ENCODE results near the gene TMEM185B. TPM values are rescaled to one million over a fixed set of nuclear protein-coding genes. Genes with fewer than 3 reads are reported as not detected.

The TMEM185B gene
- polyA plus RNA-seq, 1 of the 3 experiments (the other 2 are of a cell fraction): 36.0 TPM

DNA sequence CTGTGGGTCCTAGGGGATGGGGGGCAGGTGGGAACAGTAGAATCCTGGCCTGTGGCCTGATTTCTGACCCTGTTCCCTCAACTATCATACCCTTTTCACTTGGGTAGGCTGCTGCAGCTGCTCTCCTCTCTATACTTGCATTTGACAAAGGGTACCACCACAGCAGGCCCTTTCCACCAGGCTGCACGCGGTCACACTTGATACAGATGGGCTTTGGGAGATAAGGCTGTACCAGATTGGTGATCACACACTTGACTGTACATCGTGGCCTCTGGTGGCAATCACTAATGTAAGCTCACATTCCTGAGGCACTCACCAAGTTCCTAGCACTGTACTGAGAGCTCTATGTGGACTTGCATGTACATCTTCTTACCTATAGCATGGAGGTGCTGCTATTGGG is 27.9 kb upstream of the TMEM185B start:
- H3K9ac ChIP-seq: no peak overlapping the region
- no peak overlapping the region for H3K4me2 ChIP-seq
- H3K27me3 ChIP-seq (ENCODE audit: insufficient read depth): no peaks in the 10 kb centered on the region
- H3K27ac ChIP-seq (ENCODE audit: low read depth in 2 of 2, low read length in 1 of 2): no peak overlapping the region
- H3K4me1 ChIP-seq (ENCODE audit: control insufficient read depth in 1 of 2, insufficient read depth in 2 of 2, low read depth in 1 of 2, low read length in 1 of 2): peaks cover 0 to 30% of the 10 kb centered on the region in 2 experiments; a peak in 2 of 4 replicates
- DNase-seq: no peak
- H3K36me3 ChIP-seq (replicated peaks in 1 of 2; ENCODE audit: control insufficient read depth in 1 of 2, insufficient read depth in 2 of 2, low read length in 1 of 2): no peaks in the 10 kb centered on the region
- H3F3A ChIP-seq (replicated peaks; ENCODE audit: insufficient read depth): no peaks in the 10 kb centered on the region
- 87% methylated on average over 3 of the region's 3 CpGs for WGBS (ENCODE audit: low lambda C conversion rate)
- no peak overlapping the region for H2AFZ ChIP-seq (ENCODE audit: low read depth)
- peaks cover 24% of the 10 kb centered on the region for H4K20me1 ChIP-seq (ENCODE audit: insufficient read depth)
- TF ChIP-seq TEAD4 (IDR thresholded peaks at IDR 0.05; ENCODE audit: borderline replicate concordance, insufficient read depth): no peak
- TF ChIP-seq NFIC (IDR thresholded peaks at IDR 0.05; ENCODE audit: borderline replicate concordance): no peak
- no peak for TF ChIP-seq RAD21 (IDR thresholded peaks at IDR 0.05; ENCODE audit: low read length)
- TF ChIP-seq EP300 (IDR thresholded peaks at IDR 0.05; ENCODE audit: borderline replicate concordance in 1 of 2, low read depth in 1 of 2, low read length in 1 of 2): no peak
- TF ChIP-seq GATA2 (CRISPR knock-in tag; IDR thresholded peaks at IDR 0.05): no peak
- no peak for TF ChIP-seq EZH2phosphoT487 (IDR thresholded peaks at IDR 0.05; ENCODE audit: borderline replicate concordance, low read depth)
- TF ChIP-seq TCF12 (IDR thresholded peaks at IDR 0.05): no peak
- TF ChIP-seq NRF1 (IDR thresholded peaks at IDR 0.05; ENCODE audit: low read depth, low read length): no peak
- TF ChIP-seq, protein P1, sequence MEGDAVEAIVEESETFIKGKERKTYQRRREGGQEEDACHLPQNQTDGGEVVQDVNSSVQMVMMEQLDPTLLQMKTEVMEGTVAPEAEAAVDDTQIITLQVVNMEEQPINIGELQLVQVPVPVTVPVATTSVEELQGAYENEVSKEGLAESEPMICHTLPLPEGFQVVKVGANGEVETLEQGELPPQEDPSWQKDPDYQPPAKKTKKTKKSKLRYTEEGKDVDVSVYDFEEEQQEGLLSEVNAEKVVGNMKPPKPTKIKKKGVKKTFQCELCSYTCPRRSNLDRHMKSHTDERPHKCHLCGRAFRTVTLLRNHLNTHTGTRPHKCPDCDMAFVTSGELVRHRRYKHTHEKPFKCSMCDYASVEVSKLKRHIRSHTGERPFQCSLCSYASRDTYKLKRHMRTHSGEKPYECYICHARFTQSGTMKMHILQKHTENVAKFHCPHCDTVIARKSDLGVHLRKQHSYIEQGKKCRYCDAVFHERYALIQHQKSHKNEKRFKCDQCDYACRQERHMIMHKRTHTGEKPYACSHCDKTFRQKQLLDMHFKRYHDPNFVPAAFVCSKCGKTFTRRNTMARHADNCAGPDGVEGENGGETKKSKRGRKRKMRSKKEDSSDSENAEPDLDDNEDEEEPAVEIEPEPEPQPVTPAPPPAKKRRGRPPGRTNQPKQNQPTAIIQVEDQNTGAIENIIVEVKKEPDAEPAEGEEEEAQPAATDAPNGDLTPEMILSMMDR (IDR thresholded peaks at IDR 0.05): no peak
- TF ChIP-seq YY1 (IDR thresholded peaks at IDR 0.05; ENCODE audit: low read depth): no peak
- TF ChIP-seq, protein P2, sequence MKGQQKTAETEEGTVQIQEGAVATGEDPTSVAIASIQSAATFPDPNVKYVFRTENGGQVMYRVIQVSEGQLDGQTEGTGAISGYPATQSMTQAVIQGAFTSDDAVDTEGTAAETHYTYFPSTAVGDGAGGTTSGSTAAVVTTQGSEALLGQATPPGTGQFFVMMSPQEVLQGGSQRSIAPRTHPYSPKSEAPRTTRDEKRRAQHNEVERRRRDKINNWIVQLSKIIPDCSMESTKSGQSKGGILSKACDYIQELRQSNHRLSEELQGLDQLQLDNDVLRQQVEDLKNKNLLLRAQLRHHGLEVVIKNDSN (IDR thresholded peaks at IDR 0.05; ENCODE audit: borderline replicate concordance, low read depth): no peak
- no peak for TF ChIP-seq POLR2AphosphoS5 (IDR thresholded peaks at IDR 0.05; ENCODE audit: low read depth, low read length)
- no peak for TF ChIP-seq TAF1 (IDR thresholded peaks at IDR 0.05; ENCODE audit: borderline replicate concordance, low read depth, low read length)
- TF ChIP-seq JUND (IDR thresholded peaks at IDR 0.05): no peak
- TF ChIP-seq, protein P3, sequence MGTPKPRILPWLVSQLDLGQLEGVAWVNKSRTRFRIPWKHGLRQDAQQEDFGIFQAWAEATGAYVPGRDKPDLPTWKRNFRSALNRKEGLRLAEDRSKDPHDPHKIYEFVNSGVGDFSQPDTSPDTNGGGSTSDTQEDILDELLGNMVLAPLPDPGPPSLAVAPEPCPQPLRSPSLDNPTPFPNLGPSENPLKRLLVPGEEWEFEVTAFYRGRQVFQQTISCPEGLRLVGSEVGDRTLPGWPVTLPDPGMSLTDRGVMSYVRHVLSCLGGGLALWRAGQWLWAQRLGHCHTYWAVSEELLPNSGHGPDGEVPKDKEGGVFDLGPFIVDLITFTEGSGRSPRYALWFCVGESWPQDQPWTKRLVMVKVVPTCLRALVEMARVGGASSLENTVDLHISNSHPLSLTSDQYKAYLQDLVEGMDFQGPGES (IDR thresholded peaks at IDR 0.05; ENCODE audit: low read depth, low read length): no peak
- TF ChIP-seq, protein P4, sequence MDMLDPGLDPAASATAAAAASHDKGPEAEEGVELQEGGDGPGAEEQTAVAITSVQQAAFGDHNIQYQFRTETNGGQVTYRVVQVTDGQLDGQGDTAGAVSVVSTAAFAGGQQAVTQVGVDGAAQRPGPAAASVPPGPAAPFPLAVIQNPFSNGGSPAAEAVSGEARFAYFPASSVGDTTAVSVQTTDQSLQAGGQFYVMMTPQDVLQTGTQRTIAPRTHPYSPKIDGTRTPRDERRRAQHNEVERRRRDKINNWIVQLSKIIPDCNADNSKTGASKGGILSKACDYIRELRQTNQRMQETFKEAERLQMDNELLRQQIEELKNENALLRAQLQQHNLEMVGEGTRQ (IDR thresholded peaks at IDR 0.05; ENCODE audit: borderline replicate concordance, low read depth, low read length): no peak
- TF ChIP-seq MEF2A (IDR thresholded peaks at IDR 0.05; ENCODE audit: borderline replicate concordance, low read depth): no peak
- no peaks in the 10 kb centered on the region for H3K9me2 ChIP-seq
- H3K79me2 ChIP-seq (ENCODE audit: insufficient read depth): peaks cover 31% of the 10 kb centered on the region
- ChIA-PET CTCF (interaction anchor here (1.4 to 2.3 kb wide), 2 partner anchors 62 to 498 kb away, joined by 3 to 11 read pairs; no protein-coding TSS in a partner anchor), POLR2A (no interaction called here)
- H3K9me3 ChIP-seq: no peaks in the 10 kb centered on the region
- no peak overlapping the region for H3K4me3 ChIP-seq (ENCODE audit: low read depth in 2 of 2, low read length in 1 of 2)
